Panc1 (cell line): ENCODE measurements around the gene SLC38A1.

Experiments used
- POLR2AphosphoS5 ChIP-seq: IDR thresholded peaks from 2 replicates; pipeline ENCODE4 v1.6.1; 2012; ENCODE audit warnings: mild to moderate bottlenecking, low read depth, low read length, moderate library complexity
- SIN3A ChIP-seq: IDR thresholded peaks from 2 replicates; pipeline ENCODE4 v1.6.1; 2012; ENCODE audit warnings: low read depth, mild to moderate bottlenecking, low read length, moderate library complexity, borderline replicate concordance; ENCODE audit not compliant: insufficient read depth
- TCF7L2 ChIP-seq: IDR thresholded peaks from 2 replicates; pipeline ENCODE4 v1.6.1; 2011; ENCODE audit warnings: mild to moderate bottlenecking, low read depth, low read length, inconsistent platforms
- TF ChIP-seq, protein P1 (sequence below): fragments of 450-650 bp; IDR thresholded peaks from 2 replicates; pipeline ENCODE4 v1.5.1; 2017; ENCODE audit warnings: mild to moderate bottlenecking

DNA sequence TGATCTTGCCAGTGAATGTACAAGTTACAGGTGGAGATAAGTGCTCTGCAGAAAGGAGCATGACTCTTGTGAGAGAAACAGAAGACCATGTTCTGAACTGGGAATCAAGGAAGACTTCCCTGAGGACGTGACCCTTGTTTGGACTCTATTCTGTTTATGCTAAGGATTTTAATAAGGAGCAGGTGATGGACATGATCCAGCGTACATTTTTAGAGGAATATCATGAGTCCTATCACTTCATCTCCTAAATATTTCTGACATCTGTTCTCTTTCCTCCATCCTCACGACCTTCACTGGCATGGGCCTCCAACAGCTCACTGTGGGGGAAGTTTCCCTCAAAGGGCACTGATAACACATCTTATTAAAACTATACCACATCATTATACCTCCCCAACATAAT, 7.9 kb upstream of the SLC38A1 start:
- no peak for TF ChIP-seq POLR2AphosphoS5
- TF ChIP-seq, protein P1, sequence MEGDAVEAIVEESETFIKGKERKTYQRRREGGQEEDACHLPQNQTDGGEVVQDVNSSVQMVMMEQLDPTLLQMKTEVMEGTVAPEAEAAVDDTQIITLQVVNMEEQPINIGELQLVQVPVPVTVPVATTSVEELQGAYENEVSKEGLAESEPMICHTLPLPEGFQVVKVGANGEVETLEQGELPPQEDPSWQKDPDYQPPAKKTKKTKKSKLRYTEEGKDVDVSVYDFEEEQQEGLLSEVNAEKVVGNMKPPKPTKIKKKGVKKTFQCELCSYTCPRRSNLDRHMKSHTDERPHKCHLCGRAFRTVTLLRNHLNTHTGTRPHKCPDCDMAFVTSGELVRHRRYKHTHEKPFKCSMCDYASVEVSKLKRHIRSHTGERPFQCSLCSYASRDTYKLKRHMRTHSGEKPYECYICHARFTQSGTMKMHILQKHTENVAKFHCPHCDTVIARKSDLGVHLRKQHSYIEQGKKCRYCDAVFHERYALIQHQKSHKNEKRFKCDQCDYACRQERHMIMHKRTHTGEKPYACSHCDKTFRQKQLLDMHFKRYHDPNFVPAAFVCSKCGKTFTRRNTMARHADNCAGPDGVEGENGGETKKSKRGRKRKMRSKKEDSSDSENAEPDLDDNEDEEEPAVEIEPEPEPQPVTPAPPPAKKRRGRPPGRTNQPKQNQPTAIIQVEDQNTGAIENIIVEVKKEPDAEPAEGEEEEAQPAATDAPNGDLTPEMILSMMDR, result no peak
- no peak for TF ChIP-seq TCF7L2
- TF ChIP-seq SIN3A, result no peak
